Epithelial cell of proximal tubule (primary cell): ENCODE data around the gene OSBPL5. TPM values are rescaled to one million over a fixed set of nuclear protein-coding genes. Genes with fewer than 3 reads are reported as not detected.

Experiments used
- DNase-seq: peaks from one replicate; pipeline ENCODE4 v3.0.0-alpha.2; 2011; ENCODE audit warnings: low read depth
- H3K4me3 ChIP-seq: 2 replicates; pipeline ENCODE4 v1.5.1; 2011; ENCODE audit warnings: low read depth, mild to moderate bottlenecking, low read length
- total RNA-seq: library from RNA; depleted of rRNA; stranded (reverse); fragments of >200 nt; gene quantifications from 2 replicates; pipeline ENCODE4 v1.2.3, GENCODE V29; 2015
- TF ChIP-seq, protein P1 (sequence below): conservative IDR thresholded peaks from 2 replicates; pipeline ENCODE4 v1.5.1; 2012; ENCODE audit warnings: low read depth, mild to moderate bottlenecking, low read length

Gene OSBPL5
- total RNA-seq, 1 donor from 2014 or later, result 25.3 TPM

DNA sequence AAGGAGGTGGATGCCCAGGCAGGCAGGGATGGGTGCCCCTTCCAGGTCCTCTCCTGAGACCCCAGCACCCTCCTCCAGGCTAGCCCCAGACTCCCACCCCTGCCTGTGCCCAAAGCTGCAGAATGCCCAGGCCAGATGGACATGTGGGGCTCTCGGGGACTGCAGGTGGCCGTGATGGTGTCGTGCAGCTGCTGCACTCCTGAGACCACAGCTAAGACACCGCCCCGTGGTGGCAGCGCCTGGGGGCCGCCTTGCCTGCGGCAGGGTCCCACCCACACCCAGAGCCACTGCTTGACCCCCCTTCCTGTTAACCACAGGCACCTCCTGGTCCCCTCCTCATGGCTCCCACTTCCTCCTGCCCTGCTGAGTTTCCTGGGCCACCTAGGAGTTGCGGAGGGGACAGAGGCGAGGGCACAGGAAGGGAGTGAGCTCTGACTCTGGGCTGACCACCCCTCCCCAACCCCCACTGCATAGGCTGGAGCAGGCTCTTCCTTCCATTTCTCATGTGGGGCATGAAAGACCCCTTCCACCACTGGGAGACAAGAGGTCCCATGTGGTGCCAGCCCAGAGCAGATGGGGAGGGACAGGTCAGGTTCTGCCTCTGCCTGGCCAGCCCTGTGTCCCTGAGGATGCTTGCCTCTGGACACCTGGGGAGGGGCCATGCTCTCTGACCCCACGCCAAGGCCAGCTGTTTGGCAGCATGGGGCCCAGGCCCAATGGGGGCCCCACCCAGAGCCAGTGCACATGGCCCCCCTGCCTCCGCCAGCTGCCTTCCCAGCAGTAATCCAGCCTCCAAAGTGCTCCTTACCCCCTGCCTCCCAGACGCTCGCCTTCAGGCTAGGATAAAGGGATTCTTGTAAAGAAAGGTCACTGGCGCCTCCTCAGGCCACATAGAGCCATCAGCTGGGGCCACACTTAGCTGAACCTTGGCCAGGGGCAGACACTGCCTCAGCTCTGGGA, 29.3 kb downstream of the OSBPL5 start:
- no peak for DNase-seq

DNA sequence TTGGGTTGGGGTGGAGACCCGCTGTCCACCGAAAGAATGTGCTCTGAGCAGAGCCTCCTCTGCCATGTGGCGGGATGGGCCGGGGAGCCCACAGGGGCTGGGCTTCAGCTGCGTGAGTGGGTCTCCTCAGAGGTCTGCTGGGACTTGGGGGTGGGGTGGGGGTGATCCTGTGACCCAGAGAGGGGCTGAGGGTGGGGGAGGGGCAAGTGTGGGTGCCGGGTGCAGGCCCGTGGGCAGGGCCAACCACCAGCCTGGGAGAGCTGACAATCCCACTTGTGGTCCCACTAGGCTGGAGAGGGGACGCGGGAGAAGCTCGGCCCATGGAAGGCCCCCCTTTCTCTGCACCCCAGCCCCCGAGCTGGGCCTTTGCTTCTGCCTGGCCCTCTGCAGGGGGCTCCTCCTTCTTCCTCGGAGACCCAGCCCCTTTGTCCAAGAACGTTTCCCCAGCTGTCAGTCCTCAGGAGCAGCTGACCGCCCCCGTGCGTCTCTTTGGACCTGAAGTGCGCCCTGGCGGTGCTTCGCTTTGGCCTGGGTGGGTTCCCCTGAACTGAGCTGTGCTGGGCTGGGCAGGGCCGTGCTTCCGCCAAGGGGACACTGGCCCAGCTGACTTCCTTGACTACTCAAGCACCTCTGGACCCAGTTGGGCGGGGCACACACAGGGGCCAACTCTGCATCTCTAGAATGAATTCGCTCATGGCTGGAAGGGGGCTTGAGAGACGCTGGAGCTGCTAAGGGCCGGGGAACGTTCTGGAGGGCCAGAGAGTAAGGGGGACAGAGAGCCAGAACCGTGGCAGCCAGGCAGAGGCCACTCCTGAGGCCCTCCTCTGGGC, 30.2 kb downstream of the OSBPL5 start:
- TF ChIP-seq, protein P1, sequence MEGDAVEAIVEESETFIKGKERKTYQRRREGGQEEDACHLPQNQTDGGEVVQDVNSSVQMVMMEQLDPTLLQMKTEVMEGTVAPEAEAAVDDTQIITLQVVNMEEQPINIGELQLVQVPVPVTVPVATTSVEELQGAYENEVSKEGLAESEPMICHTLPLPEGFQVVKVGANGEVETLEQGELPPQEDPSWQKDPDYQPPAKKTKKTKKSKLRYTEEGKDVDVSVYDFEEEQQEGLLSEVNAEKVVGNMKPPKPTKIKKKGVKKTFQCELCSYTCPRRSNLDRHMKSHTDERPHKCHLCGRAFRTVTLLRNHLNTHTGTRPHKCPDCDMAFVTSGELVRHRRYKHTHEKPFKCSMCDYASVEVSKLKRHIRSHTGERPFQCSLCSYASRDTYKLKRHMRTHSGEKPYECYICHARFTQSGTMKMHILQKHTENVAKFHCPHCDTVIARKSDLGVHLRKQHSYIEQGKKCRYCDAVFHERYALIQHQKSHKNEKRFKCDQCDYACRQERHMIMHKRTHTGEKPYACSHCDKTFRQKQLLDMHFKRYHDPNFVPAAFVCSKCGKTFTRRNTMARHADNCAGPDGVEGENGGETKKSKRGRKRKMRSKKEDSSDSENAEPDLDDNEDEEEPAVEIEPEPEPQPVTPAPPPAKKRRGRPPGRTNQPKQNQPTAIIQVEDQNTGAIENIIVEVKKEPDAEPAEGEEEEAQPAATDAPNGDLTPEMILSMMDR, result no peak
- no peak for DNase-seq
- H3K4me3 ChIP-seq, result no peak overlapping the region

More for the DNA sequence above, 29.3 kb downstream of the OSBPL5 start:
- TF ChIP-seq, protein P1, result peak; percentile 10
- no peak overlapping the region for H3K4me3 ChIP-seq

DNA sequence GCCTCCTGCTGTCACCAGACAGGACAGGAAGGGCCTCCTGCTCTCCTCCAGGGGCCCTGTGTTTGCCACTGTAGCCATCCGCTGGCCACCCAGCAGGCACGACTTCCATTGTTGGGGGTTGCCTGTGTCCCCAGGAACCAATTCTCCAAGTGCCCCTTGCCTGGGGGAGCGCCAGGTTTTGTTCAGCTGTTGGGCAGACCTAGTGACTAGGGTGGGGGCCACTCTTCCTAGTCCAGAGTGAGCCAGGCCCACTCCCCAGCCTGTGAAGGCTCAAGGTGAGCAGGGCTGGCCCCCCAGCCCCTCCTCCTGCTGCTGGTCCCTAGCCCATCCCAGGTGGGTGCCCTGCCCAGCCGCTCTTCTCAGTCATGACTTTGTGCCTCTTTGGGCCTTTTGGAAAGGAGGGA, 30.9 kb downstream of the OSBPL5 start:
- no peak overlapping the region for H3K4me3 ChIP-seq
- TF ChIP-seq, protein P1, result no peak
- DNase-seq, result no peak

DNA sequence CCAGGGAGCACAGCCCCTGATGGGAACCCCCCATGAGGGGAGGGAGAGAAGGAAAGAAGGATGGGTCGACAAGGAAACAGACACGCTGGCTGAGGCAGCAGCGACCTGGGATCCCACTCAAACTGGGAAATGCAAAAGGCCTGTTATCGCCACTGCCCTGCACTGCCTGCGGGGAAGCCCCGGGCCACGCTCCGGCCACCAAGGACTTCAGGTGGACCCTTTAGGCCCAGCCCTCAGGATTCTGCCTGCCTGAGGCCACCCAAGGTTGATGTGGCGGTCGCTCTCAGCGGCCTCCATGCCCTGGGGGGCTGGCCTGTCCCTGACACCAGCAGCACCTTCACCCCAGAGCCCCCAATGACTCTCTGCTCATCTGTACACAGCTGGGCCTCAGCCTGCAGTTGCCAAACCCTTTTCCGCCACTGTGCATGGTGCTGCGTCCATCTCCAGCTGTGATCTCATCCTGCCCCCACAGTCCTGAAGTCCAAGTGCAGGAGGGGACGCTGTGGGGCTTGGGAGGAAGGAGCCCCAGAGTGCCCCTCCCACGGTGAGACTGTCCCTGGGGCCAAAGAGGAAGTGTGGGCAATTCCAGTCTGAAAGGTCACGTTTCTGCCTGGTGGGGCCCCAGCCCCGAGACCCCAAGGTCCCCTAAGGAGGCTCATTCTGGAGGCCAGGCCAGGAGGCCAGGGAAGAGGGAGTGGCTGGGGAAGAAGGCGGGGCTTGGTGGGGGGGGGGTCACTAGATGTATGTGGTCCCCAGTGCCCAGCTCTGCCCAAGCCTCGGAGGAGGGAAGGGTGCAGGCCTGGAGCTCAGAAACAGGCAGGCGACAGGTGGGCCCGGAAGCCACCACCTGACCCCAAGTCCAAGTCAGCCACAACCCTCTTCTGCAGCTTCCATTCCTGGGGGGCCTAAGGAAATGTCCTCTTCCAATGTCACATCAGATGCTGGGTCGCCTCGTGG, 31.6 kb downstream of the OSBPL5 start:
- no peak for DNase-seq
- TF ChIP-seq, protein P1, result no peak

DNA sequence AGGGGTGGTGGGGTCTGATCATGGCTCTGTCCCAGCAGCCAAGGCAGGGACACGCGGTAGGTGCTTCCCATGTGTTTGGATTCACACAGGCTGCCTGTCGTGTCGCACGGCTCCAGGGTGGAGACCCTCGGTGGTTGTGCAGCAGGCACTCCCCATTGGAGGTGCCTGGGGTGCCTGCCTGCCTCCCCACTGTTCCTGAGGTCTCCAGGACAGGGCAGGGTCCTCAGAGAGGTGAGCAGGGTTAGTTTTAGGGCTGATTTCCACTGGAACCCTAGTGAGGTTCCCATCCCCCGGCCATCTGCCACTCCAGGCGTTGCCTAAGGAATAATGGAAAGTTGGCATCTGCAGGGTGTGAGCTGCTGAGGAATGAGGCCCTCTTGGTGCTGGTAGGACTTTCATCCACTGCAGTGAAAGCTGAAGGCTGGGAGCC, 32.3 kb downstream of the OSBPL5 start:
- TF ChIP-seq, protein P1, result no peak
- H3K4me3 ChIP-seq, result no peak overlapping the region
- DNase-seq, result no peak

More for the DNA sequence above, 31.6 kb downstream of the OSBPL5 start:
- no peak overlapping the region for H3K4me3 ChIP-seq

DNA sequence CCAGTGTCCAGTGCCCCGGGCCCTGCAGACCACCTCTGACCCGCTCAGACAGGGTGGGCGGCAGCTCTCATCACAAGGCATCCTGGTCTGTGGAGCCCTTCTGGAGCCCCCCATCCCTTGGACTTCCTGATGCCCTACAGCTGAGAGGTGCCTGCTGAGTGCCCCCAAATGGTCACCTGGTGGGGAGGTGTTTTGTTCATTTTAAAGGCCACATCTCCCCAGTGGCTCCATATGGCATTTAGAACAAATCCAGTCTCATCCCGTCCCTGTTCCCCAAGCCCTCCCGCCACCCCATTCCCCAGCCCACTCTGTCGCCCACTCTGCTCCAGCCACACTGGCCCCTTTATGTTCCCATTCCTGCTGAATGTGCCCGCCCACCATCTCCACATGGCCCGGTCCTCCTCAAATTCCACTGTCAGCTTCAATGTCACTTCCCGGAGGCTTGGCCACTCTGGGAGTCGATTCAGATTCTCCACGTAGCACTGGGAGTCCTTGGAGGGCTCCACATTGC, 32.8 kb downstream of the OSBPL5 start:
- no peak overlapping the region for H3K4me3 ChIP-seq
- TF ChIP-seq, protein P1, result no peak
- DNase-seq, result no peak
